Stomach (tissue), 4 donors: ENCODE measurements around the gene PPP1R16B.

Source experiments
- POLR2AphosphoS5 ChIP-seq, 3 donors: sonication (generic); formaldehyde crosslinking; IDR thresholded peaks; one replicate each; pipeline ENCODE4 v1.6.1; 2016; ENCODE audit warnings: antibody characterized with exemption in 3 of 3
- TF ChIP-seq, protein P1 (sequence below), 7 experiments: fragments of 450-650 bp in 4 of 7; fragments of 200-600 bp in 3 of 7; sonication (generic) in 3 of 7; IDR thresholded peaks; one replicate each; pipeline ENCODE4 v1.5.1; 2016 to 2019; ENCODE audit warnings: antibody characterized with exemption in 7 of 7, control low read depth in 2 of 7, mild to moderate bottlenecking in 1 of 7

DNA sequence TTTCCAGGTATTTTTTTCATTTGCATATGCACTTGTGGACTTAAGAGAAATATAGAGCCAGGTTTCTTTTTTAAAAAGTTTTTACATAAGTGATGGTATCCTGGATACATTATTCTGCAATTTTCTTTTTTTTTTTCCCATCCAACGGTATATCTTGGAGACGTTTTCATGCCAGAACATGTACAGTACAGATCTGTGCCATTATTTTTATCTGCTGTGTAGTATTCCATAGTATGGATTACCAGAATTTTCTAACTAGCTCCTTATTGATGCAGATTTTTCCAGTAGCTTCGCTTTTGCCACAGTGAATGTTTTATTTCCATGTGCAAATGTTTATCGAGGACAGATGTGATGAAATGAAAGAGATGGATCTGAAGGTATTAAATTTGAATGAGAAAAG, 34.1 kb downstream of the PPP1R16B start:
- TF ChIP-seq, protein P1, sequence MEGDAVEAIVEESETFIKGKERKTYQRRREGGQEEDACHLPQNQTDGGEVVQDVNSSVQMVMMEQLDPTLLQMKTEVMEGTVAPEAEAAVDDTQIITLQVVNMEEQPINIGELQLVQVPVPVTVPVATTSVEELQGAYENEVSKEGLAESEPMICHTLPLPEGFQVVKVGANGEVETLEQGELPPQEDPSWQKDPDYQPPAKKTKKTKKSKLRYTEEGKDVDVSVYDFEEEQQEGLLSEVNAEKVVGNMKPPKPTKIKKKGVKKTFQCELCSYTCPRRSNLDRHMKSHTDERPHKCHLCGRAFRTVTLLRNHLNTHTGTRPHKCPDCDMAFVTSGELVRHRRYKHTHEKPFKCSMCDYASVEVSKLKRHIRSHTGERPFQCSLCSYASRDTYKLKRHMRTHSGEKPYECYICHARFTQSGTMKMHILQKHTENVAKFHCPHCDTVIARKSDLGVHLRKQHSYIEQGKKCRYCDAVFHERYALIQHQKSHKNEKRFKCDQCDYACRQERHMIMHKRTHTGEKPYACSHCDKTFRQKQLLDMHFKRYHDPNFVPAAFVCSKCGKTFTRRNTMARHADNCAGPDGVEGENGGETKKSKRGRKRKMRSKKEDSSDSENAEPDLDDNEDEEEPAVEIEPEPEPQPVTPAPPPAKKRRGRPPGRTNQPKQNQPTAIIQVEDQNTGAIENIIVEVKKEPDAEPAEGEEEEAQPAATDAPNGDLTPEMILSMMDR (IDR thresholded peaks at IDR 0.05) = no peak
- TF ChIP-seq POLR2AphosphoS5 (IDR thresholded peaks at IDR 0.05) = no peak
